Umbilical cord (tissue), 2 donors: ENCODE measurements around the gene ATOSA. TPM values are rescaled to one million over a fixed set of nuclear protein-coding genes. Genes with fewer than 3 reads are reported as not detected.
A peak's percentile ranks its signal among the peaks of the same experiment; 100 is the strongest.

Source experiments
- DNase-seq: peaks from one replicate; pipeline ENCODE4 v3.0.0-alpha.2; 2015; ENCODE audit warnings: low spot score
- total RNA-seq: library from RNA; depleted of rRNA; stranded (reverse); fragments of >200 nt; gene quantifications from one replicate; pipeline ENCODE4 v1.2.3, GENCODE V29; 2014; ENCODE audit warnings: low replicate concordance; ENCODE audit not compliant: insufficient read depth

Gene ATOSA
- 21.7 TPM for total RNA-seq

DNA sequence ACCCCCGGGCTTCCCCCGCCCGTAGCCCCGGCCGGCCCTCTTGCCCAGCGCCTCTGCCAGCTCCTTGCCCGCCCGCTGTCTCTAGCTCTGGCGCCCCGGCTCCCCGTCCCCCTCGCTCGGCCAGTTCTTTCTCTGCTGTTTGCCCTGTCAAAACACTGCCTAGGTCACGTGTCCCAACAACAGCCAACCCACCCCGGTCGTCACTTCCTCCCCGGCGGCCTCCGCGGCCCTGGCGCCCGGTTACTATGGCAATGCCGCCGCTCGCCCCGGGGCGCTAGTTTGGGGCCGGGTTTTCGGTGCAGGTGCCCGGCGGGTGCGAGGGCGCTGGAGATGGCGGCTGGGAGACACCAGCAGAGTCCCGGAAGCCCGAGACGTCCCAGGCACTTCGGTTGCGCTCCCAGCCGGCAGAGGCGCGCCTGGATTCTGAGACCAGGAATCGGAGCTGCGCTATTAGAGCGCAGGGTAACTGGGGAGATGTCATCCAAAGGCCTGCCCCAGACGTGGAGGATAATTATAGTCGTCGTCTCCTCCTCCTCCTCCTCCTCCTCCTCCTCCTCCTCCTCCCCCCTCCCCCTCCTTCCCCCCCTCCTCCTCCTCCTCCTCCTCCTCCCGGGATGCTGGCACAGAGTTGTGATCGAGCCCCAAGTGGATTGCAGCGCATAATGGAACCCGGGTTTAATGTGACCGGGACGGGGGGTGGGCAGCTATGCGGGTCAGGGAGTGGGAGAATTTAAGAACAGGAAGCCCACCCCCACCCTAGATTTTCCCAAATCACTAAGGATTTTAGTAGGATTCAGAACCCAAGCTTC lies at the start of gene ATOSA:
ATOSA (minus strand) TSS at position 157 of the 809 bp plus-strand sequence. CDS start 1,367 bp downstream, outside the sequence.
- peak; percentile 96 for DNase-seq

DNA sequence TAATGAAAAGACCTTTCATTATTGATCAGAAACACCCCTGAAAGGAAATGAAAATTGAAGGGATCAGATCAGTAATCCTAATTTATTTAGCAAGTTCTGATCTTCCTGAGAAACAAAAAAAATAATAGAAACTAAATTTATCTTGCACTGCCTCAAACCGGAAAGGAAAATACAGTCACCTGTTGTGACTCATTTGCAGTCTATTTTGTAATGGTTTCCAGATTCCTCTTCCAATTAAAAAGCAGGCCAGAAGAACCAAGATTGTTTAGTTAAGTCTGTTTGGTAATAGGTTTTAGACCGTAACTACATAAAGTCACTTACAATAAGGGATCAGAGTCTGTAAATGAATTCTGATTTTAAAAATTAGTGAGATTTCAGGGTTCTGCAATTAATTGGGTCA lies 49.7 kb upstream of the ATOSA start:
- DNase-seq = no peak

GRCh38 chr15:52727815-52728214 lies 48.6 kb upstream of the ATOSA start:
- DNase-seq = no peak

- DNase-seq = no peak
These were observed 47.0 kb upstream of the ATOSA start for GRCh38 chr15:52726195-52726594.

DNA sequence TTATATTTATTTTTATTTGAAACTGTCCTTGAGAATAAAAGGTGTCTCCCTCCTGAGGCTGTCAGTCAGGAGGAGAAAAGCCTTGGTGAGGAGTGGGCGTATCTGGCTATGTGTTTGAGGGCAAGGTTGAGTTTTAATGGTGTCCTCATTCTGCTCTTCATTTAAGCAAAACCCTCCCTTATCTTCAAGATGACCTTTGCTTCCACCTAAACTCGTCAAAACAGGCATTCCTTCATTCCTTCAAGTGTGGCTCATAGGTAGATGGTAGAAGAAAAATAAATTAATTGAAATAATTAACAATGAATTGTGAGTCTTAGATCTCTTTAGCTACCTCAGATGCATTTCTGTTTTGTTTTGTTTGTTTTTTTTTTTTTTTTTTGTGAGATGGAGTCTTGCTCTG lies 39.4 kb upstream of the ATOSA start:
- no peak for DNase-seq

- DNase-seq = no peak
These were observed 38.7 kb upstream of the ATOSA start for GRCh38 chr15:52717924-52718323.

DNA sequence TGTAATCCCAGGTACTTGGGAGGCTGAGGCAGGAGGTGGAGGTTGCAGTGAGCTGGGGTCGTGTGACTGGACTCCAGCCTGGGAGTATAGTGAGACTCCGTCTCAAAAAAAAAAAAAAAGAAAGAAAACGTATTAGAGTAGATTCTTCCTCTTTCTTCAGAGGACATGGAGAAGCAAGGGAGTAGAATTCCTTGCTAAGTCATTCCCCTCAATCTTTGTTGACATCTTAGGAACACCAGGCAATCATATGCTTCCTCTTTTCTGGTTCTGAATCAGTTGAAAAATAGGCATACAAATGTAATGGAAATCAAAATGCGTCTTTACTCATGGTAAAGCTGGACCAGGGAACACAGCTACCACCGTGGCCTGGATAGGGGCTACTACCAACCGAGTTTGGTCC lies 38.3 kb upstream of the ATOSA start:
- no peak for DNase-seq

GRCh38 chr15:52716536-52716935 lies 37.3 kb upstream of the ATOSA start:
- no peak for DNase-seq

GRCh38 chr15:52715411-52715810 lies 36.2 kb upstream of the ATOSA start:
- DNase-seq = no peak

DNA sequence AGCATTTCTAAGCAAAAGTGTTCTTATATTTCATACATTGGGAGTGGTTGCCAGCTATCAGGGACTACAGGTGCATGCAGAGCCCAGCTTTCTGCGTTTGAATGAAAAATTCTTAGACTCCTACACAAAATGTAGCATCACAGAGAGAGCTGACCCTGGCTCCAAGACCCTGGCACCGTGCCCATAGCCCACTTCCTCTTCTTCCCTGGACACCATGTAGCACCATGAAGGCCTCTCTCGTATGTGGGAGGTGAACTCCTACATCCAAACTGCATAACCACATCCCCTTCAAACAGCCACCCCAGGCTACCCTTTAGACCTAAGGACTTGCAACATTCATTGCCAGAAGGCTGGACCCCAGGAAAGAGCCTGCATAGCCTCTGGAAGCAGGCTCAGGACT lies 35.8 kb upstream of the ATOSA start:
- no peak for DNase-seq

DNA sequence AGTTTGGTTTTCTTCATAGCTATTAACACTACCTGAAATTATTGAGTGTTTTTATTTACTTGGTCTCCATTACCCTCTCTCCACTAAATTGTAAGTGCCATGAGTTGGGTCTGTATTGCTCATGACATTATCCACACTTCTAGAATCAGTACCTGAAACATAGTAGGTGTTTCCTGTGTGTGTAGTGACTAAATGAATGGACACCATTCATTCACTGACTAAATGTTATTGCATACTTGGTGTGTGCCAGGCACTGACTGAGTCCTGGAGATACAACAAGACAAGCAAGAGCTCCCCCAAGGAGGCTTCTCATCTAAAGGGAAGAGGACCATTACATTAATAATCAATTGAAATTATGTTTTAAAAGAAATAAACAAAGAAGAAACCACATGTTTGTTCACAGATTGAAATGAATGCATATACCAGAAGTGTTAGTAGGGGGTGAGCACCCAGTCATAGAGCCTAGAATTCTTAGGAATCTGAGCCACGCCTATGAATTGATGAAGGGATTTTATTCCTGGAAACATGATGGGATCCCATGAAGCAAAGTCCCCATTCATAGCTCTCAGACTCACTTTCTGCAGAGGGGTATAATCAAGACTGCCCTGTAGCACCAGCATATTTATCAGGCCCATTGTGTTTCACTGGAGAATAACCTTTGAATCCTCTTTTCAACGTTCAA lies 31.7 kb upstream of the ATOSA start:
- DNase-seq = no peak

DNA sequence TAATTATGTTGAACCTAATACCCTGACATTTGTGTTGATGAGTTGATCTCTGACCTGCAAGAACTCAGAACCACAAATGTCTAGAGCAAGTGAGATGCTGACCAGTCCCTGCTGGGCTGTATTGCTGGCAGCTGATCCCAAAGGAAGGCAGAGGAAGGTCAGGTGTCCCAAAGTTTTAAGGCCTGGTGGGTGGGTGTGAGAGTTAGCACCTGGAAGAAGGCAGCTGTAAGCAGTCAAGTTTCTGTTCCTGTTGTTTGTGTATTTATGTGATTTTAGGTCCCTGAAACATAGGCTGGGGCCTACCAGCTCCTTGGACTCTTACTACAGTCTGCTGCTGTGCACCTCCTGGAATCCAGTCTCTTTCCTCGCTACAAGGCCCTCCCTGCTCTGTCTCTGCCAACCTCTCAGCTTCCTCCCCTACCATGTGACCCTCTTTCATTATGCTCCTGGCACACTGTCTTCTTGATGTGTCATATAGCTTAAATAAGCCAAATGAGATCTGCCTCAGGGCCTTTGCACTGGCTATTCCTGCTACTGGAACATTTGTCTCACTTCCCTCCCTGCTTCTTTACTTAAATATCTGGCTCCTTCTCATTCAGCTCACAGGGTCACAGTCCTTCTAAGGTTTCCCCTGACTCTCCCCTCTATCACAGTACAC lies 31.0 kb upstream of the ATOSA start:
- no peak for DNase-seq

DNA sequence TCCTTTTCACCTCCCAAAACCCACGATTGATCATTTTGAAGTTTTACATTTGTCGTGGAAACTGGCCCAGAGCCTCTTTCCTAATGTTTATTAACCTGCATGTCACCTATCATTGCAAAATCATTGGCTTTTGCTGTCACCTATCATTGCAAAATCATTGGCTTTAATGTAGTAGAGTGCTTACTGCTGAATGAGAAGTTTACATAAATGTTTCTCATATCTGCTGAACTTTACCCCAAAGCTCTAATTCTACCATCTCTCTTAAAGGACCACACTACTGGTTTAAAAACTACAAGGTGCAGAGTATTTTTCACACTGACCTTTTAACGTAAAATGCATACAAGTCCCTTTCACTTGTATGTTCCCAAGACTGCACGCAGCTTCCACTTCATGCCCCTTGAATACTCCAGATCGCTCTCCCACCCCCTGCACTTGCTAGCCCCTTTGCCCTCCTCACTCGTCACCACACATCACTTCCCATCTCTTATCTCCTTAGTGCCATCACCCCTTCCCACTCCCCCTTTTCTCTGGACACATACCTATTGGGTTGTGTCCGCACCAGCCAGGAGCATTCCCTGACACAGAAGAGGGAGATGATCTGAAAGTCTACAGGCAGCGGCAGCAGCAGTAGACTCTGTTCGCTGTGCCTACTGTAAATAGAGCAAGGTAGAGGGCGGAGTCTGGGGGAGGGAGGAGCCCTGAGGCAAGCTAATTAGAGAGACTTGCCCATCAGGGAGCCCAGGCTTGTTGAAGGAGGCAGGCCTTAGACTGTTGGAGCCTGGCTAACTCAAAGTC lies 30.2 kb upstream of the ATOSA start:
- no peak for DNase-seq

- no peak for DNase-seq
These were observed 26.9 kb upstream of the ATOSA start for GRCh38 chr15:52706091-52706490.

DNA sequence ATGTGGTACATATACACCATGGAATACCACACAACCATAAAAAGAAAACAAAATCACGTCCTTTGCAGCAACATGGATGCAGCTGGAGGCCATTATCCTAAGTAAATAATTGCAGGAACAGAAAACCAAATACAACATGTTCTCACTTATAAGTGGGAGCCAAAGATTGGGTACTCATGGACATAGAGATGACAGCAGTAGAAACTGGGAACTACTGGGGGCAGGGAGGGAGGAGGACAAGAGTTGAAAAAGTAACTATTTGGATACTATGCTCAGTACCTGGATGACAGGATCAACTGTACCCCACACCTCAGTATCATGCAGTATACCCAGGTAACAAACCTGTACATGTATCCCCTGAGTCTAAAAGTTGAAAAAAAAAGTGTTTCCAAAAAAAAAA lies 23.2 kb upstream of the ATOSA start:
- no peak for DNase-seq

- DNase-seq = no peak
These were observed 20.3 kb upstream of the ATOSA start for GRCh38 chr15:52699457-52699856.

GRCh38 chr15:52698514-52698913 lies 19.3 kb upstream of the ATOSA start:
- DNase-seq = no peak

DNA sequence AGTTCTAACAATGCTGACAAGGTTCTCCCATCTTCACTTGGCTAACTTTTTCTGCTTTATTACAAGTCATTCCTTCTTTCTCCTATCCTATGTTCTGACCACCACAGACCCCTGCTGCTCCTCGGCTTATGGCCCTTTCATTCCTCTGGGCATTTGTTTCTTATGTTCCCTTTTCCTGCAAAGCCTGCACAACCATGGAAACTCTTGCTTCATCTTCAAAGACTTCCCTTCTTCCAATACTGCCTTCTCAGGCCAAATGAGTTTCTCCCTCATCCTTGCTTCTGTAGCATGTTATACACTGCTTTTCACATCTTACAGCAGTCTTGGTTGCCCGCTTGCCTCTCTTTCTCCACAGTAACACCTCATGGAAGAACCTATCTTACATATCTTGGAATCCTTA lies 17.9 kb upstream of the ATOSA start:
- DNase-seq = no peak

DNA sequence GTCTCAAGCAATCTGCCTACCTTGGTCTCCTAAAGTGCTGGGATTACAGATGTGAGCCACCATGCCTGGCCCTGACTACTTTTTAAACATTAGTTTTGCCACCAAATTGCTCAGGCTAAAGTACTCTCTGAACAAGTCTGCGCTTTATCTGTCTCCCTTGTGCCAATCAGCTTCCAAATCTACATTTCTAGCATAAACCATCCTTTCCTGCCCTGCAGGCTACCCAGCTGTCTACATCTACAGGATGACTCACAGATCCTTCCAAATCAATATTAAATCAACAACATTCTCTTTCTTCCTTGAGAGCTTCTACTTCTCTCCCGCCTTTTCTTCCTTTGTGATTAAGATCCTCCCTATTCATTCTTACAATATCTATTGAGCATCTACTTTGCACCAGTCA lies 16.0 kb upstream of the ATOSA start:
- no peak for DNase-seq

DNA sequence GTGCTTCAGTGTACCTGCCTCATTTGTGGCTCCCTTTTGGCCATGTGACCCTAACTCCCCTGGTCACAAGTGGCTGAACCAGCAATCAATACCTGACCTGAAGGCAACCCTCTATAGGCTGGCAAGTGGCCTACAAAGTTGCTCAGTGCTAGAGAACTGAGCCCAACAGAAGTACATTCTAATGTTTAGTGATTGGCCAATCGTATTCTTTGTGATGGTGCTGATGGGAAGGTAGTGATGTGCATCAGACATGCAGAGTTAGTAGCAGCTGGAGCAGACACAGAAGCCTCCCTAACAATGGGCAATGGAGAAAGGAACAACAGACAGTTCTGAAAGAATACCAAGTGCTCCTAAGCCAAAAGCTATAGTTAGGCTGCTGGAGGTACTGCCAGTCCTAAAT lies 10.4 kb upstream of the ATOSA start:
- DNase-seq = no peak

GRCh38 chr15:52683580-52683979 lies 4.4 kb upstream of the ATOSA start:
- no peak for DNase-seq

DNA sequence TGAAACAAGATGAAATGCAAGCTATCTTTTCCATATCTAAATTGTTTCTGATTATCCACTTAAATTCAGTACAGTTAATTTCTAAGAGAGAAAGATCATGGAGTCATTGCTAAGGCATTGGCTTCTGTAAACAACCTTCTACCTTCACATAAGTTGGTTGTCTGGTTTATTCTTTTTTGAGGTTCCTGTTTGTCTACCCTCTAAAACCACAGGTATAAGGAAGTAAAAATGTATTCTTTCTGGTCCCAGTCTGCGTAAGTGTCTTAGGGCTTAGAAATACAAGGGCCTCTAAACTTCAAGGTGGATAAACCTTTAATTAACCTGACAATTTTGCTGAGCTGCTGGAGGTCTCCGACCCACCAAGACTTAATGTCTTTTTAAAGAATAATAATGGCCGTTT lies 3.6 kb upstream of the ATOSA start:
- no peak for DNase-seq
